K562 (cell line): ENCODE measurements around the gene ZBTB48. TPM values are rescaled to one million over a fixed set of nuclear protein-coding genes. Genes with fewer than 3 reads are reported as not detected.

ENCODE experiments used
- ATAC-seq: fragments of 200-7000 bp; cut with Tn5 transposase; 3 replicates; pipeline ENCODE4 v1.9.1; 2020; ENCODE audit warnings: moderate library complexity
- BruUV-seq: library from RNA; stranded (reverse); fragments of 400-500 nt; replicated peaks from 2 replicates; lab custom pipeline; 2021; lab: Mats Ljungman, UMichigan
- CTCF ChIA-PET: fragments of 300-600 bp; formaldehyde crosslinking; extraction: SDS; loops from one replicate; lab custom pipeline; 2021; ENCODE audit warnings: low intra/inter-chr PET ratio; lab: Yijun Ruan, JAX
- POLR2A ChIA-PET: fragments of 300-600, 350-650 bp; sonication (Branson Sonifier 250); formaldehyde crosslinking; extraction: SDS; loops from one replicate; lab custom pipeline; 2021; ENCODE audit warnings: antibody characterized with exemption, inconsistent platforms; lab: Yijun Ruan, JAX
- DNase-seq, 4 experiments: peaks; one replicate each; pipeline versions ENCODE4 v3.0.0 to v3.0.0-alpha.2; 2011 to 2018; ENCODE audit warnings: low spot score in 3 of 4, mixed read lengths in 3 of 4; ENCODE audit errors: extremely low read depth in 1 of 4
- FAIRE-seq: peaks from 2 replicates; lab custom pipeline; 2011; peaks lifted over from hg19 to GRCh38; lab: Jason Lieb, UNC
- H2AFZ ChIP-seq: 2 replicates; pipeline ENCODE4 v1.6.0; 2011; ENCODE audit warnings: low read depth, low read length, control low read depth, inconsistent platforms
- H3K27ac ChIP-seq: fragments of 200-600 bp; 3 replicates; pipeline ENCODE4 v1.8.0; 2011; ENCODE audit warnings: low read depth, mild to moderate bottlenecking, control low read depth, inconsistent platforms, low read length, moderate library complexity, mixed read lengths; ENCODE audit errors: extremely low read depth
- H3K27me3 ChIP-seq, 2 experiments: fragments of 300-600 bp in 1 of 2; 2 replicates in 1 of 2; 3 replicates in 1 of 2; pipeline versions ENCODE4 v1.6.0 to v1.8.0; 2011; ENCODE audit warnings: inconsistent platforms in 2 of 2, low read length in 2 of 2, mild to moderate bottlenecking in 1 of 2, mixed read lengths in 1 of 2, moderate library complexity in 1 of 2; ENCODE audit not compliant: control insufficient read depth in 2 of 2, insufficient read depth in 2 of 2
- H3K36me3 ChIP-seq: fragments of 300-600 bp; 3 replicates; pipeline ENCODE4 v1.8.0; 2011; ENCODE audit warnings: mild to moderate bottlenecking, low read length, inconsistent platforms; ENCODE audit not compliant: control insufficient read depth, insufficient read depth
- H3K4me1 ChIP-seq, 2 experiments: fragments of 200-600 bp in 1 of 2; replicated peaks in 1 of 2; 2 replicates in 1 of 2; 3 replicates in 1 of 2; pipeline versions ENCODE4 v1.5.1 to v1.8.0; 2011; ENCODE audit warnings: inconsistent platforms in 2 of 2, low read length in 2 of 2, mild to moderate bottlenecking in 1 of 2, mixed read lengths in 1 of 2, moderate library complexity in 1 of 2; ENCODE audit not compliant: control insufficient read depth in 2 of 2, insufficient read depth in 2 of 2
- H3K4me2 ChIP-seq: 2 replicates; pipeline ENCODE4 v1.6.1; 2011; ENCODE audit warnings: low read length, control low read depth, inconsistent platforms, mixed read lengths; ENCODE audit not compliant: insufficient read depth
- H3K4me3 ChIP-seq: fragments of 200-600 bp; sonication (generic), shearing (Covaris generic); 2 replicates; pipeline ENCODE4 v1.5.1; 2016; ENCODE audit warnings: control low read depth, inconsistent platforms
- H3K79me2 ChIP-seq: fragments of 200-600 bp; 3 replicates; pipeline ENCODE4 v1.8.0; 2011; ENCODE audit warnings: low read length, inconsistent platforms; ENCODE audit not compliant: control insufficient read depth, insufficient read depth
- H3K9ac ChIP-seq, 2 experiments: 2 replicates each; pipeline versions ENCODE4 v1.6.0 to v1.6.1; 2011; ENCODE audit warnings: low read depth in 2 of 2, low read length in 2 of 2, control low read depth in 1 of 2, inconsistent platforms in 1 of 2, mild to moderate bottlenecking in 1 of 2, mixed read lengths in 1 of 2; ENCODE audit not compliant: insufficient read depth in 1 of 2
- H3K9me1 ChIP-seq: one replicate; pipeline ENCODE4 v1.6.0; 2011; ENCODE audit warnings: inconsistent platforms, mild to moderate bottlenecking, low read length, moderate library complexity; ENCODE audit not compliant: control insufficient read depth, insufficient read depth
- H3K9me3 ChIP-seq: replicated peaks from 2 replicates; pipeline ENCODE4 v1.5.1; 2011; ENCODE audit warnings: low read depth, low read length, inconsistent platforms; ENCODE audit not compliant: control insufficient read depth, insufficient read depth
- H4K20me1 ChIP-seq: replicated peaks from 2 replicates; pipeline ENCODE4 v1.6.1; 2011; ENCODE audit warnings: low read length, inconsistent platforms, mixed read lengths; ENCODE audit not compliant: control insufficient read depth, insufficient read depth
- ELF1 ChIP-seq: fragments of 200-800 bp; sonication (Bioruptor generic); IDR thresholded peaks from 2 replicates; pipeline ENCODE4 v1.6.1; 2016; ENCODE audit warnings: missing genetic modification characterization, missing compliant biosample characterization
- FOXA3 ChIP-seq, 2 experiments: fragments of 450-650 bp in 1 of 2; sonication (generic) in 1 of 2; formaldehyde crosslinking; IDR thresholded peaks in 1 of 2; conservative IDR thresholded peaks in 1 of 2; 2 replicates each; pipeline versions ENCODE4 v1.4.0 to v1.8.0; 2020 to 2022; ENCODE audit warnings: mild to moderate bottlenecking in 2 of 2, missing genetic modification reagents in 1 of 2
- HES1 ChIP-seq: fragments of 450-650 bp; IDR thresholded peaks from 2 replicates; pipeline ENCODE4 v1.6.1; 2016; ENCODE audit warnings: low read depth, mild to moderate bottlenecking, moderate library complexity
- MYC ChIP-seq, 2 experiments: fragments of 250-450 bp in 1 of 2; sonication (Bioruptor Pico) in 1 of 2; IDR thresholded peaks; 2 replicates each; pipeline versions ENCODE4 v1.5.1 to v1.6.1; 2012 to 2021; ENCODE audit warnings: low read depth in 2 of 2, borderline replicate concordance in 1 of 2, improper control_type of control experiment in 1 of 2, low read length in 1 of 2, mild to moderate bottlenecking in 1 of 2, moderate library complexity in 1 of 2
- MYNN ChIP-seq, 2 experiments: sonication (generic); formaldehyde crosslinking in 1 of 2; IDR thresholded peaks; 2 replicates each; pipeline versions ENCODE4 v1.5.0 to v1.6.1; 2016 to 2020; ENCODE audit warnings: antibody characterized with exemption in 1 of 2, missing genetic modification reagents in 1 of 2
- SAFB2 ChIP-seq: fragments of 200-400 bp; formaldehyde crosslinking; IDR thresholded peaks from 2 replicates; pipeline ENCODE4 v1.6.1; 2018; ENCODE audit warnings: borderline replicate concordance, low read length, low read depth, moderate library complexity; ENCODE audit not compliant: severe bottlenecking
- TOE1 ChIP-seq, 2 experiments: fragments of 450-650 bp in 1 of 2; sonication (generic) in 1 of 2; formaldehyde crosslinking in 1 of 2; IDR thresholded peaks; 2 replicates each; pipeline versions ENCODE4 v1.7.1 to v1.8.0; 2016 to 2022; ENCODE audit warnings: borderline replicate concordance in 2 of 2, mild to moderate bottlenecking in 2 of 2, antibody characterized with exemption in 1 of 2, inconsistent platforms in 1 of 2, low read depth in 1 of 2, missing genetic modification reagents in 1 of 2, moderate library complexity in 1 of 2
- WHSC1 ChIP-seq: IDR thresholded peaks from one replicate; pipeline ENCODE4 v1.6.1; 2012; ENCODE audit warnings: low read length, control low read depth, inconsistent platforms
- ZBTB1 ChIP-seq: sonication (generic); formaldehyde crosslinking; IDR thresholded peaks from 2 replicates; pipeline ENCODE4 v1.8.1; 2023; ENCODE audit warnings: missing genetic modification reagents, low read depth, mild to moderate bottlenecking, borderline replicate concordance
- ZBTB49 ChIP-seq: sonication (generic); formaldehyde crosslinking; IDR thresholded peaks from 2 replicates; pipeline ENCODE4 v1.8.0; 2022; ENCODE audit warnings: missing genetic modification reagents, mild to moderate bottlenecking, borderline replicate concordance
- ZC3H4 ChIP-seq: sonication (generic); formaldehyde crosslinking; IDR thresholded peaks from 2 replicates; pipeline ENCODE4 v1.9.0; 2021; ENCODE audit warnings: missing genetic modification reagents, borderline replicate concordance
- ZFP30 ChIP-seq: fragments of 250-450 bp; sonication (Bioruptor Pico); IDR thresholded peaks from 2 replicates; pipeline ENCODE4 v1.8.0; 2022; ENCODE audit warnings: moderate library complexity, mild to moderate bottlenecking, inconsistent platforms, borderline replicate concordance
- ZNF232 ChIP-seq: sonication (generic); formaldehyde crosslinking; IDR thresholded peaks from 2 replicates; pipeline ENCODE4 v1.8.0; 2022; ENCODE audit warnings: mild to moderate bottlenecking, missing genetic modification reagents
- WGBS: fragments of 100-300 bp; shearing (Covaris generic); methylation state at CpG from one replicate; pipeline ENCODE4 v1.1.6; 2016; ENCODE audit warnings: low coverage, mixed read lengths; ENCODE audit not compliant: insufficient coverage; ENCODE audit errors: missing lambda C conversion rate; 5-methylcytosine and 5-hydroxymethylcytosine counted together
- in situ Hi-C: fragments of 300-500 bp; cut with MboI; formaldehyde crosslinking; loops from 4 replicates; pipeline ENCODE4 v1.15.0; 2018; ENCODE audit warnings: inconsistent platforms, mixed read lengths
- intact Hi-C: fragments of 100-400 bp; cut with micrococcal nuclease; formaldehyde crosslinking; loops from 2 replicates; pipeline ENCODE4 v1.14.2; 2022
- polyA plus RNA-seq, 8 experiments: library from polyadenylated mRNA; depleted of rRNA in 4 of 8; stranded (reverse) in 5 of 8; unstranded in 3 of 8; fragments of >200 nt; fragmentation: Nextera tagmentation in 2 of 8; fragmentation: Illumina TruSeq in 1 of 8; extraction: Ambion mirVana in 2 of 8; extraction: Trizol in 1 of 8; gene quantifications; 2 replicates each; pipeline versions ENCODE4 v1.2.1 to v1.2.3, GENCODE V29; 2011 to 2014; ENCODE audit warnings: inconsistent platforms in 1 of 8, missing spikeins in 1 of 8
- total RNA-seq, 7 experiments: library from RNA; depleted of rRNA in 6 of 7; stranded (reverse); fragments of >200 nt in 6 of 7; fragmentation: Illumina TruSeq in 2 of 7; extraction: Trizol in 2 of 7; gene quantifications; 2 replicates each; pipeline versions ENCODE4 v1.2.1 to v1.2.3, GENCODE V29; 2011 to 2021; ENCODE audit warnings: low replicate concordance in 1 of 7

The ZBTB48 gene
- total and polyA plus RNA-seq, 9 of the 15 experiments (the other 6 are each of a cell fraction or from before 2014, with no cell fraction given): 1.9 to 66.9 (median 29.5) TPM

GRCh38 chr1:6554907-6555778 lies 24.7 kb upstream of the ZBTB48 start, which contains the start of gene TAS1R1:
TSS of gene TAS1R1 (plus strand) at chr1:6555307. CDS start at chr1:6555374, 67 bp downstream.
- Histone ChIP-seq H3K4me2 (peak within 1 kb of the TSS; percentile 89), H3K9ac (peak within 1 kb of the TSS; percentile 94 to 97), H3K9me1 (no peaks in the 10 kb centered on the region), H3K36me3 (peaks cover 22% of the 10 kb centered on the region), H2AFZ (peak within 1 kb of the TSS; percentile 94), H3K4me3 (peak within 1 kb of the TSS; percentile 99), H3K27ac (peak within 1 kb of the TSS; percentile 85), H3K79me2 (peaks cover 35% of the 10 kb centered on the region), H3K27me3 (no peaks in the 10 kb centered on the region), H3K4me1 (peaks cover 14 to 24% of the 10 kb centered on the region in 2 experiments; a peak in 4 of 5 replicates), H4K20me1 (no peaks in the 10 kb centered on the region; the same call in 1 of the 2 replicates), H3K9me3 (no peaks in the 10 kb centered on the region)
- CTCF ChIA-PET: interaction anchor here (0.6 kb wide), 2 partner anchors 68 to 86 kb away, joined by 3 read pairs; no protein-coding TSS in a partner anchor
- BruUV-seq: TSS peak; percentile 82
- POLR2A ChIA-PET: interaction anchor here (0.7 to 1.5 kb wide), 15 partner anchors 12 to 163 kb away, joined by 3 to 9 read pairs (median 4); partner anchors contain the start of genes ACOT7 and ZBTB48
- in situ Hi-C loops (loop anchor here (5.0 kb wide), 1 partner anchor 163 kb away; the partner anchor contains the start of gene ACOT7), intact Hi-C loops (loop anchor here (1.0 to 2.0 kb wide), 4 partner anchors 24 to 79 kb away; partner anchors contain the start of gene ZBTB48)
- ATAC-seq: 0 out of 3 replicates have a peak, but pooled peaks have one; percentile 3
- no peak for FAIRE-seq
- no peak for DNase-seq
- 69% methylated on average over 19 of the region's 19 CpGs for WGBS
- peak in 1 of 2 experiments; percentile 9; a peak in 1 of 4 replicates for TF ChIP-seq FOXA3 (CRISPR knock-in tag; conservative IDR thresholded peaks at IDR 0.05 in 1 of 2, IDR thresholded peaks at IDR 0.05 in 1 of 2)
- 0 out of 2 replicates have a peak, but pooled peaks have one; percentile 3 for TF ChIP-seq ELF1 (tag)
- no peak for TF ChIP-seq MYC (IDR thresholded peaks at IDR 0.05; ENCODE audit: low read depth, low read length)
- 0 out of 2 replicates have a peak, but pooled peaks have one; percentile 29 for TF ChIP-seq MYC (CRISPR knock-in tag; IDR thresholded peaks at IDR 0.05; ENCODE audit: borderline replicate concordance, low read depth)
- TF ChIP-seq ZFP30 (CRISPR knock-in tag): no peak
- TF ChIP-seq HES1: no peak
- TF ChIP-seq ZBTB49 (CRISPR knock-in tag): 0 out of 2 replicates have a peak, but pooled peaks have one; percentile 54
- no peak for TF ChIP-seq SAFB2
- TF ChIP-seq ZBTB1 (CRISPR knock-in tag): 0 out of 2 replicates have a peak, but pooled peaks have one; percentile 39
- peak; percentile 10 for TF ChIP-seq WHSC1
- TF ChIP-seq ZC3H4 (CRISPR knock-in tag): 0 out of 2 replicates have a peak, but pooled peaks have one; percentile 49
- TF ChIP-seq TOE1 (IDR thresholded peaks at IDR 0.05; ENCODE audit: borderline replicate concordance): no peak
- 0 out of 2 replicates have a peak, but pooled peaks have one; percentile 22 for TF ChIP-seq TOE1 (CRISPR knock-in tag; IDR thresholded peaks at IDR 0.05; ENCODE audit: borderline replicate concordance, low read depth)
- TF ChIP-seq MYNN (IDR thresholded peaks at IDR 0.05): no peak
- no peak for TF ChIP-seq MYNN (CRISPR knock-in tag; IDR thresholded peaks at IDR 0.05)
- no peak for TF ChIP-seq ZNF232 (CRISPR knock-in tag)
